GM19467 (cell line): ENCODE data around the gene EDARADD.

Experiments used
- ATAC-seq: cut with Tn5 transposase; IDR thresholded peaks from one replicate; pipeline ENCODE4 v1.9.1; 2021; ENCODE audit warnings: mild to moderate bottlenecking, moderate library complexity; ENCODE audit not compliant: unreplicated experiment

The EDARADD gene

GRCh38 chr1:236511735-236512418 is 117.8 kb downstream of the EDARADD start:
- ATAC-seq, result no peak

GRCh38 chr1:236514703-236515442 is 120.8 kb downstream of the EDARADD start:
- no peak for ATAC-seq

GRCh38 chr1:236515443-236515958 is 121.4 kb downstream of the EDARADD start:
- ATAC-seq, result no peak

GRCh38 chr1:236516929-236517704 is 123.0 kb downstream of the EDARADD start:
- no peak for ATAC-seq

- ATAC-seq, result no peak
Measured at GRCh38 chr1:236518322-236518721, 124.2 kb downstream of the EDARADD start.

- ATAC-seq, result no peak
Measured at GRCh38 chr1:236520445-236521005, 126.4 kb downstream of the EDARADD start.

- no peak for ATAC-seq
Measured at GRCh38 chr1:236522937-236523703, 129.0 kb downstream of the EDARADD start.

GRCh38 chr1:236523704-236524141 is 129.6 kb downstream of the EDARADD start, which contains the start of gene LGALS8:
Gene LGALS8 (plus strand): TSS chr1:236523982. CDS start chr1:236526071, 2,089 bp downstream.
- ATAC-seq, result peak; percentile 47

GRCh38 chr1:236524142-236524894 is 130.2 kb downstream of the EDARADD start:
- ATAC-seq, result peak; percentile 88

GRCh38 chr1:236524895-236525184 is 130.8 kb downstream of the EDARADD start:
- no peak for ATAC-seq

- no peak for ATAC-seq
Measured at GRCh38 chr1:236526079-236526478, 132.0 kb downstream of the EDARADD start.

- ATAC-seq, result no peak
Measured at GRCh38 chr1:236530286-236530685, 136.2 kb downstream of the EDARADD start.

GRCh38 chr1:236530959-236531358 is 136.9 kb downstream of the EDARADD start:
- ATAC-seq, result no peak

GRCh38 chr1:236532850-236533249 is 138.8 kb downstream of the EDARADD start:
- ATAC-seq, result no peak

GRCh38 chr1:236534151-236534651 is 140.1 kb downstream of the EDARADD start:
- no peak for ATAC-seq
